ENCODE results near the gene RNF150. TPM values are rescaled to one million over a fixed set of nuclear protein-coding genes. Genes with fewer than 3 reads are reported as not detected.

RNF150 gene
- total RNA-seq, 1 donor from 2014 or later = 13.2 TPM

GRCh38 chr4:141039156-141039555 lies 94.1 kb downstream of the RNF150 start:
- intact Hi-C loops (cut with DNase I) = no loop called here
- DNase-seq (ENCODE audit: low spot score) (no peak), ATAC-seq (no peak)

GRCh38 chr4:141038428-141038827 lies 94.8 kb downstream of the RNF150 start:
- intact Hi-C loops (cut with DNase I) = no loop called here
- ATAC-seq = no peak
- DNase-seq (ENCODE audit: low spot score) = no peak

GRCh38 chr4:141037446-141037845 lies 95.8 kb downstream of the RNF150 start:
- ATAC-seq (peak; percentile 79), DNase-seq (ENCODE audit: low spot score) (no peak)
- intact Hi-C loops (cut with DNase I) = no loop called here

GRCh38 chr4:141036786-141037185 lies 96.5 kb downstream of the RNF150 start:
- intact Hi-C loops (cut with DNase I) = no loop called here
- ATAC-seq (no peak), DNase-seq (ENCODE audit: low spot score) (no peak)

GRCh38 chr4:141035920-141036319 lies 97.3 kb downstream of the RNF150 start:
- ATAC-seq (no peak), DNase-seq (ENCODE audit: low spot score) (no peak)
- intact Hi-C loops (cut with DNase I) = no loop called here

- DNase-seq (ENCODE audit: low spot score) (no peak), ATAC-seq (peak; percentile 38)
- intact Hi-C loops (cut with DNase I) = no loop called here
These were observed 105.2 kb downstream of the RNF150 start for GRCh38 chr4:141028024-141028529.

GRCh38 chr4:141027421-141027820 lies 105.8 kb downstream of the RNF150 start:
- ATAC-seq (peak; percentile 15), DNase-seq (ENCODE audit: low spot score) (no peak)
- intact Hi-C loops (cut with DNase I) = no loop called here

- DNase-seq (ENCODE audit: low spot score) (no peak), ATAC-seq (no peak)
- intact Hi-C loops (cut with DNase I) = no loop called here
These were observed 106.4 kb downstream of the RNF150 start for GRCh38 chr4:141026900-141027299.

- DNase-seq (ENCODE audit: low spot score) = no peak
- ATAC-seq = no peak
- intact Hi-C loops (cut with DNase I) = no loop called here
These were observed 110.2 kb downstream of the RNF150 start for GRCh38 chr4:141023051-141023450.

GRCh38 chr4:141022111-141022695 lies 111.1 kb downstream of the RNF150 start:
- ATAC-seq (no peak), DNase-seq (ENCODE audit: low spot score) (no peak)
- intact Hi-C loops (cut with DNase I) = no loop called here

- intact Hi-C loops (cut with DNase I) = no loop called here
- ATAC-seq (peak; percentile 55), DNase-seq (ENCODE audit: low spot score) (no peak)
These were observed 111.7 kb downstream of the RNF150 start for GRCh38 chr4:141021397-141022110.

GRCh38 chr4:141020801-141021261 lies 112.4 kb downstream of the RNF150 start:
- peak; percentile 80 for ATAC-seq
- intact Hi-C loops (cut with DNase I) = no loop called here

GRCh38 chr4:141019768-141020167 lies 113.5 kb downstream of the RNF150 start:
- ATAC-seq = no peak
- DNase-seq (ENCODE audit: low spot score) = no peak
- intact Hi-C loops (cut with DNase I) = no loop called here

More at GRCh38 chr4:141020801-141021261, 112.4 kb downstream of the RNF150 start:
- DNase-seq (ENCODE audit: low spot score) = no peak

- no peak for DNase-seq (ENCODE audit: low spot score)
- ATAC-seq = no peak
- intact Hi-C loops (cut with DNase I) = no loop called here
These were observed 117.0 kb downstream of the RNF150 start for GRCh38 chr4:141016117-141016798.

- no peak for ATAC-seq
- DNase-seq (ENCODE audit: low spot score) = no peak
- intact Hi-C loops (cut with DNase I) = no loop called here
These were observed 119.4 kb downstream of the RNF150 start for GRCh38 chr4:141013899-141014298.

GRCh38 chr4:141011901-141012315 lies 121.4 kb downstream of the RNF150 start:
- ATAC-seq (peak; percentile 93), DNase-seq (ENCODE audit: low spot score) (peak; percentile 66)

GRCh38 chr4:141009931-141010330 lies 123.3 kb downstream of the RNF150 start:
- no peak for DNase-seq (ENCODE audit: low spot score)
- intact Hi-C loops (cut with DNase I) = no loop called here
- ATAC-seq = no peak

More at GRCh38 chr4:141011901-141012315, 121.4 kb downstream of the RNF150 start:
- intact Hi-C loops (cut with DNase I) = no loop called here

- intact Hi-C loops (cut with DNase I) = no loop called here
- ATAC-seq = no peak
- no peak for DNase-seq (ENCODE audit: low spot score)
These were observed 124.1 kb downstream of the RNF150 start for GRCh38 chr4:141009129-141009528.

- intact Hi-C loops (cut with DNase I) = no loop called here
- DNase-seq (ENCODE audit: low spot score) (no peak), ATAC-seq (no peak)
These were observed 126.9 kb downstream of the RNF150 start for GRCh38 chr4:141006242-141006802.

GRCh38 chr4:141004823-141005222 lies 128.4 kb downstream of the RNF150 start:
- ATAC-seq (no peak), DNase-seq (ENCODE audit: low spot score) (no peak)
- intact Hi-C loops (cut with DNase I) = no loop called here
